SK-N-MC (cell line): ENCODE results near the gene SDK2.

ENCODE experiments used
- EZH2 ChIP-seq: fragments of 200-600 bp; sonication (generic); IDR thresholded peaks from one replicate; pipeline ENCODE4 v1.6.1; 2017; ENCODE audit warnings: antibody characterized with exemption
- POLR2AphosphoS5 ChIP-seq: IDR thresholded peaks from 2 replicates; pipeline ENCODE4 v1.6.1; 2012; ENCODE audit warnings: mild to moderate bottlenecking, low read depth, low read length, borderline replicate concordance

DNA sequence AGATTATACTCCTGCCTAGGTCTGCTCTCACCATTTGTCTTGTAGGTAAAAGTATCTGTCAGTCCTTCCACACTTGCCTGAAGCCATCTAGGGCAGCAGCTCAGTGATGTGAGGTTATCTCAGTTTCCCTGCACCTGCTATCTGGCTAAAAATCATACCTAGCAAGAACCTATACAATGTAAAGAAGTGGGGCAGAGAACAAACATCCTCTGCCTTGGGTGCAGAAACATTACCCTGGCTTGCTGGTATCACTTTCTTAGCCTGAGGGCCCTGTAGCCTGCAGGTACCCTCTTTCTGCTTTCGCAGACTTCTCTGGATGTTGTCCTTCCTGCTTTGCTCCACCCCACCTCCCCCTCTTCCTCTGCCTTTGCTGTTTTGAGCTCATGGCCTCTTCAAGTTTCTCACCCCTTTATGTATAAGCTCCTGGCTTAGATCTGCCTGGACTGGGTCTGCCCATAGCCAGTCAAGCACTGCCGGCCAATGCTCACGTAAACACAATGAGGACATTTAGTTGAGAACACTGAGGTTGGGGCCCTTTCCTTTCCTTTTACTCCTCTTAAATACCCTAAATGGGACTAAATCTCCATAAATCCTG, 8.7 kb upstream of the SDK2 start:
- TF ChIP-seq EZH2 (no peak), POLR2AphosphoS5 (no peak)
